SK-N-SH treated with all-trans-retinoic acid at 6 μM for 48 hours (cell line): ENCODE data around the gene DGAT2.

Experiments used
- ARNTL ChIP-seq: fragments of 450-650 bp; formaldehyde crosslinking; IDR thresholded peaks from 2 replicates; pipeline ENCODE4 v1.5.0; 2020; ENCODE audit warnings: low read depth, mild to moderate bottlenecking, moderate library complexity, borderline replicate concordance
- ESRRG ChIP-seq: fragments of 250-450 bp; sonication (Bioruptor Pico); IDR thresholded peaks from 2 replicates; pipeline ENCODE4 v1.6.1; 2021; ENCODE audit warnings: mild to moderate bottlenecking
- ISL1 ChIP-seq: fragments of 250-450 bp; sonication (Bioruptor Pico); IDR thresholded peaks from 2 replicates; pipeline ENCODE4 v2.1.2; 2022; ENCODE audit warnings: mild to moderate bottlenecking, moderate library complexity
- PATZ1 ChIP-seq: fragments of 250-450 bp; sonication (Bioruptor Pico); IDR thresholded peaks from 2 replicates; pipeline ENCODE4 v1.8.0; 2020; ENCODE audit warnings: mild to moderate bottlenecking, moderate library complexity, borderline replicate concordance
- PPARA ChIP-seq: fragments of 250-450 bp; sonication (Bioruptor Pico); IDR thresholded peaks from 2 replicates; pipeline ENCODE4 v1.5.0; 2020; ENCODE audit warnings: mild to moderate bottlenecking, borderline replicate concordance
- RARB ChIP-seq: fragments of 250-450 bp; sonication (Bioruptor Pico); IDR thresholded peaks from 2 replicates; pipeline ENCODE4 v1.8.0; 2021; ENCODE audit warnings: mild to moderate bottlenecking, moderate library complexity
- TCF4 ChIP-seq: fragments of 250-450 bp; sonication (Bioruptor Pico); IDR thresholded peaks from 2 replicates; pipeline ENCODE4 v1.8.0; 2021; ENCODE audit warnings: mild to moderate bottlenecking, moderate library complexity, borderline replicate concordance
- TOX ChIP-seq: fragments of 250-450 bp; sonication (Bioruptor Pico); IDR thresholded peaks from 2 replicates; pipeline ENCODE4 v1.8.0; 2021; ENCODE audit warnings: mild to moderate bottlenecking, moderate library complexity, borderline replicate concordance
- TSHZ2 ChIP-seq: fragments of 250-450 bp; sonication (Bioruptor Pico); IDR thresholded peaks from 2 replicates; pipeline ENCODE4 v1.5.0; 2020; ENCODE audit warnings: mild to moderate bottlenecking, moderate library complexity
- ZC3H10 ChIP-seq: fragments of 250-450 bp; sonication (Bioruptor Pico); IDR thresholded peaks from 2 replicates; pipeline ENCODE4 v1.5.1; 2021; ENCODE audit warnings: mild to moderate bottlenecking, moderate library complexity
- ZFP3 ChIP-seq: fragments of 250-450 bp; sonication (Bioruptor Pico); IDR thresholded peaks from 2 replicates; pipeline ENCODE4 v1.5.0; 2020; ENCODE audit warnings: mild to moderate bottlenecking, moderate library complexity
- ZNF8 ChIP-seq: fragments of 450-650 bp; formaldehyde crosslinking; IDR thresholded peaks from 2 replicates; pipeline ENCODE4 v1.5.0; 2020; ENCODE audit warnings: mild to moderate bottlenecking, moderate library complexity
- TF ChIP-seq, protein P1 (sequence below): fragments of 250-450 bp; sonication (Bioruptor Pico); IDR thresholded peaks from 2 replicates; pipeline ENCODE4 v1.5.1; 2021; ENCODE audit warnings: mild to moderate bottlenecking, moderate library complexity

DNA sequence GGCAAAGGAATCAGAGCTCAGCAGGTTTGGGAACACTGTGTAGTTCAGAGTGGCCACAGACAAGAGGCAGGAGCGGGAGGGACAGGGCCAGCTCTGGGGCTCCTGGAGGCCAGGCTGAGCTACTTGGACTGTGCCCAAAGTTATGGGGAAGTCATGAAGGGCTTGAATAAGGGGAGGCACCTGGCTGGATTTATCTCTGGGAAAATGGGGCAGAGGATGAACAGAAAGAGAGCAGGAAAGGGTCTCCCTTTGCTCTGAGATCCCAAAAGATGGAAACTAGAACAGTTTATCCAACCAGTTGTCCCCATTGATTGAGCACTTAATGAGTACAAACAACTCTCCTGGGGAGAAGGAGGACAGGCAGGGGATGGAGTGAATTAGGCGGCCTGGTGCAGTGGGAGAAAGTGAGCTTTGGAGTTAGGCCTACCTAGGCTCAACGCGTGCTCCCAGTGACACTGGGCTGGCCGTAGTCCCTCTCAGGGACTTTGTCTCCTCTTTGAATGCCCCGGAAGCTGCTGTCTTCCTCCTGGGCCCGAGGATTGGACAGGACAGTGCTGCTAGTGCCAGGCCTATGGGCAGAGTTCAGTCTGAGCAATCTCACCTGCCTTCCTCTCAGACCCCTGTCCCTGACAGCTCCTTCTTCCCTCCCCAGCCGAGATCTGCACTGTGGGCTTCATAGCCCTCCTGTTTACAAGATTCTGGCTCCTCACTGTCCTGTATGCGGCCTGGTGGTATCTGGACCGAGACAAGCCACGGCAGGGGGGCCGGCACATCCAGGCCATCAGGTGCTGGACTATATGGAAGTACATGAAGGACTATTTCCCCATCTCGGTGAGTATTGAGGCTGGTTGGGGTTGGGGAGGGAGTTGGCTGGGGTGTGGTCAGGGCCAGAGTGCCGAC, 49.0 kb upstream of the DGAT2 start:
- TF ChIP-seq ZNF8 (CRISPR knock-in tag) (no peak), ARNTL (CRISPR knock-in tag) (no peak), TOX (no peak), PATZ1 (CRISPR knock-in tag) (no peak), TSHZ2 (CRISPR knock-in tag) (no peak), PPARA (no peak), ZC3H10 (no peak), RARB (CRISPR knock-in tag) (no peak), ZFP3 (no peak), TCF4 (CRISPR knock-in tag) (no peak), ISL1 (CRISPR knock-in tag) (no peak), ESRRG (CRISPR knock-in tag) (no peak)
- TF ChIP-seq, protein P1, sequence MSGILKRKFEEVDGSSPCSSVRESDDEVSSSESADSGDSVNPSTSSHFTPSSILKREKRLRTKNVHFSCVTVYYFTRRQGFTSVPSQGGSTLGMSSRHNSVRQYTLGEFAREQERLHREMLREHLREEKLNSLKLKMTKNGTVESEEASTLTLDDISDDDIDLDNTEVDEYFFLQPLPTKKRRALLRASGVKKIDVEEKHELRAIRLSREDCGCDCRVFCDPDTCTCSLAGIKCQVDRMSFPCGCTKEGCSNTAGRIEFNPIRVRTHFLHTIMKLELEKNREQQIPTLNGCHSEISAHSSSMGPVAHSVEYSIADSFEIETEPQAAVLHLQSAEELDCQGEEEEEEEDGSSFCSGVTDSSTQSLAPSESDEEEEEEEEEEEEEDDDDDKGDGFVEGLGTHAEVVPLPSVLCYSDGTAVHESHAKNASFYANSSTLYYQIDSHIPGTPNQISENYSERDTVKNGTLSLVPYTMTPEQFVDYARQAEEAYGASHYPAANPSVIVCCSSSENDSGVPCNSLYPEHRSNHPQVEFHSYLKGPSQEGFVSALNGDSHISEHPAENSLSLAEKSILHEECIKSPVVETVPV (CRISPR knock-in tag), result no peak
